CD4-positive, alpha-beta memory T cell (primary cell): ENCODE data around the gene MANEAL. TPM values are rescaled to one million over a fixed set of nuclear protein-coding genes. Genes with fewer than 3 reads are reported as not detected.
A peak's percentile ranks its signal among the peaks of the same experiment; 100 is the strongest.

ENCODE experiments used
- CTCF ChIA-PET: fragments of 350-600 bp; sonication (Branson Sonifier 250); formaldehyde crosslinking; loops from one replicate; lab custom pipeline; 2021; ENCODE audit warnings: inconsistent platforms; ENCODE audit not compliant: partially characterized antibody; lab: Charles Lee
- POLR2A ChIA-PET: fragments of 350-600 bp; sonication (Branson Sonifier 250); formaldehyde crosslinking; loops from one replicate; lab custom pipeline; 2021; ENCODE audit not compliant: partially characterized antibody; lab: Charles Lee
- DNase-seq, 5 donors: peaks; one replicate each; pipeline versions ENCODE4 v3.0.0 to v3.0.0-alpha.2; 2020 to 2022; ENCODE audit warnings: mixed read lengths in 1 of 5
- H3K27ac ChIP-seq: one replicate; pipeline ENCODE4 v1.7.0; 2013; ENCODE audit warnings: low read depth, low read length
- H3K27me3 ChIP-seq: 2 replicates; pipeline ENCODE4 v1.7.0; 2013; ENCODE audit warnings: mild to moderate bottlenecking, low read length, moderate library complexity; ENCODE audit not compliant: insufficient read depth
- H3K36me3 ChIP-seq: 2 replicates; pipeline ENCODE4 v1.7.0; 2013; ENCODE audit warnings: mild to moderate bottlenecking, low read length, moderate library complexity; ENCODE audit not compliant: insufficient read depth
- H3K4me1 ChIP-seq: 2 replicates; pipeline ENCODE4 v1.7.0; 2013; ENCODE audit warnings: mild to moderate bottlenecking, low read length, moderate library complexity; ENCODE audit not compliant: insufficient read depth
- H3K4me3 ChIP-seq, 2 donors: one replicate each; pipeline ENCODE4 v1.7.0; 2013; ENCODE audit warnings: low read length in 2 of 2, mild to moderate bottlenecking in 1 of 2
- H3K9me3 ChIP-seq, 2 donors: one replicate each; pipeline ENCODE4 v1.7.0; 2013; ENCODE audit warnings: low read length in 2 of 2, control low read depth in 1 of 2; ENCODE audit not compliant: control insufficient read depth in 1 of 2
- H3K27ac Mint-ChIP-seq, 7 donors: one replicate each; pipeline ENCODE4 v1.8.0; 2020 to 2021; ENCODE audit warnings: mixed read lengths in 7 of 7, mild to moderate bottlenecking in 6 of 7, inconsistent platforms in 3 of 7, moderate library complexity in 3 of 7
- H3K27me3 Mint-ChIP-seq, 2 donors: one replicate each; pipeline ENCODE4 v1.8.0; 2020 to 2021; ENCODE audit warnings: mixed read lengths in 2 of 2
- H3K36me3 Mint-ChIP-seq, 2 donors: one replicate each; pipeline ENCODE4 v1.8.0; 2020 to 2021; ENCODE audit warnings: mixed read lengths in 2 of 2, inconsistent platforms in 1 of 2, mild to moderate bottlenecking in 1 of 2
- H3K4me1 Mint-ChIP-seq, 4 donors: one replicate each; pipeline ENCODE4 v1.8.0; 2020 to 2021; ENCODE audit warnings: mixed read lengths in 4 of 4, mild to moderate bottlenecking in 1 of 4
- H3K4me3 Mint-ChIP-seq, 8 donors: one replicate each; pipeline ENCODE4 v1.8.0; 2020 to 2021; ENCODE audit warnings: mixed read lengths in 8 of 8, mild to moderate bottlenecking in 7 of 8, moderate library complexity in 6 of 8, inconsistent platforms in 3 of 8
- H3K9me3 Mint-ChIP-seq, 8 donors: one replicate each; pipeline ENCODE4 v1.8.0; 2020 to 2021; ENCODE audit warnings: mixed read lengths in 8 of 8, mild to moderate bottlenecking in 5 of 8, inconsistent platforms in 3 of 8, moderate library complexity in 1 of 8
- intact Hi-C: fragments of 100-400 bp; cut with micrococcal nuclease; formaldehyde crosslinking; loops from one replicate; pipeline ENCODE4 v1.15.1; 2023
- polyA plus RNA-seq, 2 donors: library from polyadenylated mRNA; unstranded; fragments of 300-500 nt; fragmentation: Illumina TruSeq; gene quantifications; one replicate each; pipeline ENCODE4 v1.2.3, GENCODE V29; 2021
- total RNA-seq, 2 experiments: library from RNA; stranded (reverse); gene quantifications; one replicate each; pipeline ENCODE4 v1.2.3, GENCODE V29; 2021

MANEAL gene
- total and polyA plus RNA-seq, 4 experiments from 2014 or later: 0.58 to 2.3 (median 1.6) TPM

- Histone ChIP-seq H3K9me3 (no peaks in the 10 kb centered on the region), H3K27ac (no peak overlapping the region), H3K36me3 (no peaks in the 10 kb centered on the region), H3K27me3 (peaks cover 13% of the 10 kb centered on the region), H3K4me1 (no peaks in the 10 kb centered on the region), H3K4me3 (no peak overlapping the region)
- Mint-ChIP-seq H3K4me1 (peaks cover 2 to 8% (median 7%) of the 10 kb centered on the region in 4 donors), H3K27me3 (peaks cover 17 to 25% of the 10 kb centered on the region in 2 donors), H3K36me3 (no peaks in the 10 kb centered on the region), H3K9me3 (no peaks in the 10 kb centered on the region), H3K4me3 (peak overlapping the region in 1 of 8 donors; percentile 4), H3K27ac (no peak overlapping the region)
- DNase-seq: no peak
- intact Hi-C loops: no loop called here
- POLR2A ChIA-PET: no interaction called here
- CTCF ChIA-PET: no interaction called here
Measured at GRCh38 chr1:37755290-37755689, 38.4 kb upstream of the MANEAL start.

GRCh38 chr1:37755951-37756560 is 37.6 kb upstream of the MANEAL start:
- POLR2A ChIA-PET: no interaction called here
- Mint-ChIP-seq H3K27ac (no peak overlapping the region), H3K9me3 (no peaks in the 10 kb centered on the region), H3K4me1 (peaks cover 2 to 8% (median 7%) of the 10 kb centered on the region in 4 donors), H3K27me3 (peaks cover 18 to 22% of the 10 kb centered on the region in 2 donors), H3K4me3 (peak overlapping the region in 1 of 8 donors; percentile 3), H3K36me3 (no peaks in the 10 kb centered on the region)
- Histone ChIP-seq H3K9me3 (no peaks in the 10 kb centered on the region), H3K27me3 (peaks cover 13% of the 10 kb centered on the region), H3K36me3 (no peaks in the 10 kb centered on the region), H3K4me3 (no peak overlapping the region), H3K4me1 (no peaks in the 10 kb centered on the region), H3K27ac (no peak overlapping the region)
- no peak for DNase-seq
- CTCF ChIA-PET: no interaction called here
- intact Hi-C loops: no loop called here

- Histone ChIP-seq H3K27ac (no peak overlapping the region), H3K9me3 (no peaks in the 10 kb centered on the region)
Measured at GRCh38 chr1:37759451-37759850, 34.2 kb upstream of the MANEAL start.

GRCh38 chr1:37761416-37762095 is 32.1 kb upstream of the MANEAL start:
- no peak for DNase-seq
- intact Hi-C loops: no loop called here
- peaks cover 10% of the 10 kb centered on the region for H3K4me1 ChIP-seq
- H3K36me3 Mint-ChIP-seq: no peaks in the 10 kb centered on the region
- H3K9me3 ChIP-seq: no peaks in the 10 kb centered on the region
- H3K4me3 ChIP-seq: no peak overlapping the region
- H3K4me1 Mint-ChIP-seq: peaks cover 4 to 20% (median 13%) of the 10 kb centered on the region in 4 donors
- no peaks in the 10 kb centered on the region for H3K36me3 ChIP-seq
- POLR2A ChIA-PET: no interaction called here
- peaks cover 34 to 44% of the 10 kb centered on the region in 2 donors for H3K27me3 Mint-ChIP-seq
- peaks cover 0 to 4% (median 0%) of the 10 kb centered on the region in 8 donors for H3K9me3 Mint-ChIP-seq
- H3K27ac Mint-ChIP-seq: no peak overlapping the region
- CTCF ChIA-PET: no interaction called here
- no peak overlapping the region for H3K27ac ChIP-seq
- H3K27me3 ChIP-seq: peaks cover 11% of the 10 kb centered on the region
- H3K4me3 Mint-ChIP-seq: no peak overlapping the region

More at GRCh38 chr1:37759451-37759850, 34.2 kb upstream of the MANEAL start:
- Mint-ChIP-seq H3K27me3 (peaks cover 27 to 35% of the 10 kb centered on the region in 2 donors), H3K36me3 (no peaks in the 10 kb centered on the region), H3K9me3 (peaks cover 0 to 1% (median 0%) of the 10 kb centered on the region in 8 donors), H3K4me3 (no peak overlapping the region), H3K27ac (no peak overlapping the region), H3K4me1 (peaks cover 0 to 2% (median under 1%) of the 10 kb centered on the region in 4 donors)
- DNase-seq: no peak
- Histone ChIP-seq H3K4me1 (no peaks in the 10 kb centered on the region), H3K4me3 (no peak overlapping the region), H3K36me3 (no peaks in the 10 kb centered on the region), H3K27me3 (peaks cover 7% of the 10 kb centered on the region)
- intact Hi-C loops: no loop called here
- POLR2A ChIA-PET: no interaction called here
- CTCF ChIA-PET: interaction anchor here (0.6 kb wide), 1 partner anchor 9 kb away, joined by 3 read pairs; no protein-coding TSS in a partner anchor

- Histone ChIP-seq H3K4me1 (peaks cover 10% of the 10 kb centered on the region), H3K27ac (no peak overlapping the region), H3K9me3 (no peaks in the 10 kb centered on the region), H3K27me3 (peaks cover 20% of the 10 kb centered on the region), H3K36me3 (no peaks in the 10 kb centered on the region), H3K4me3 (no peak overlapping the region)
- no peaks in the 10 kb centered on the region for H3K36me3 Mint-ChIP-seq
- H3K27ac Mint-ChIP-seq: peak overlapping the region in 1 of 7 donors; percentile 42
- intact Hi-C loops: no loop called here
- DNase-seq: no peak
- CTCF ChIA-PET: no interaction called here
- H3K27me3 Mint-ChIP-seq: peaks cover 40 to 49% of the 10 kb centered on the region in 2 donors
- POLR2A ChIA-PET: no interaction called here
- H3K4me1 Mint-ChIP-seq: peaks cover 4 to 25% (median 15%) of the 10 kb centered on the region in 4 donors
- H3K4me3 Mint-ChIP-seq: no peak overlapping the region
- peaks cover 0 to 4% (median 0%) of the 10 kb centered on the region in 8 donors for H3K9me3 Mint-ChIP-seq
Measured at GRCh38 chr1:37762516-37762915, 31.1 kb upstream of the MANEAL start.

- intact Hi-C loops: no loop called here
- peaks cover 0 to 6% (median 0%) of the 10 kb centered on the region in 8 donors for H3K9me3 Mint-ChIP-seq
- Histone ChIP-seq H3K9me3 (no peaks in the 10 kb centered on the region), H3K27ac (no peak overlapping the region), H3K27me3 (peaks cover 27% of the 10 kb centered on the region), H3K36me3 (no peaks in the 10 kb centered on the region), H3K4me3 (no peak overlapping the region), H3K4me1 (peaks cover 10% of the 10 kb centered on the region)
- H3K27ac Mint-ChIP-seq: no peak overlapping the region
- peaks cover 4 to 25% (median 15%) of the 10 kb centered on the region in 4 donors for H3K4me1 Mint-ChIP-seq
- peaks cover 48 to 58% of the 10 kb centered on the region in 2 donors for H3K27me3 Mint-ChIP-seq
- POLR2A ChIA-PET: no interaction called here
- no peak for DNase-seq
- H3K36me3 Mint-ChIP-seq: no peaks in the 10 kb centered on the region
- CTCF ChIA-PET: no interaction called here
- no peak overlapping the region for H3K4me3 Mint-ChIP-seq
Measured at GRCh38 chr1:37763791-37764413, 29.7 kb upstream of the MANEAL start.

- no peaks in the 10 kb centered on the region for H3K36me3 Mint-ChIP-seq
- ChIA-PET CTCF (no interaction called here), POLR2A (no interaction called here)
- H3K4me3 Mint-ChIP-seq: peak overlapping the region in 1 of 8 donors; percentile 64
- Histone ChIP-seq H3K27ac (no peak overlapping the region), H3K4me1 (peaks cover 10% of the 10 kb centered on the region), H3K36me3 (no peaks in the 10 kb centered on the region), H3K4me3 (no peak overlapping the region), H3K9me3 (no peaks in the 10 kb centered on the region), H3K27me3 (peaks cover 27% of the 10 kb centered on the region)
- intact Hi-C loops: no loop called here
- peaks cover 0 to 6% (median 0%) of the 10 kb centered on the region in 8 donors for H3K9me3 Mint-ChIP-seq
- peaks cover 53 to 58% of the 10 kb centered on the region in 2 donors for H3K27me3 Mint-ChIP-seq
- DNase-seq: peak in 1 of 5 donors; percentile 16
- H3K27ac Mint-ChIP-seq: no peak overlapping the region
- peaks cover 4 to 25% (median 15%) of the 10 kb centered on the region in 4 donors for H3K4me1 Mint-ChIP-seq
Measured at GRCh38 chr1:37764414-37764825, 29.2 kb upstream of the MANEAL start.
